Astrocyte (in vitro differentiated cells and primary cell): ENCODE data around the gene SNX27. TPM values are rescaled to one million over a fixed set of nuclear protein-coding genes. Genes with fewer than 3 reads are reported as not detected.

Experiments used
- DNase-seq: peaks from one replicate; pipeline ENCODE4 v3.0.0-alpha.2; 2010; ENCODE audit warnings: low read depth
- FAIRE-seq: peaks from 2 replicates; lab custom pipeline; 2011; peaks lifted over from hg19 to GRCh38; lab: Jason Lieb, UNC
- H2AFZ ChIP-seq: 2 replicates; pipeline ENCODE4 v1.6.0; 2012; ENCODE audit warnings: low read depth, low read length, inconsistent platforms
- H3K27ac ChIP-seq: 2 replicates; pipeline ENCODE4 v1.5.1; 2011; ENCODE audit warnings: low read depth, low read length, inconsistent platforms
- H3K27me3 ChIP-seq: 2 replicates; pipeline ENCODE4 v1.6.0; 2011; ENCODE audit warnings: low read length, inconsistent platforms; ENCODE audit not compliant: insufficient read depth
- H3K36me3 ChIP-seq: 2 replicates; pipeline ENCODE4 v1.5.1; 2011; ENCODE audit warnings: low read length, inconsistent platforms; ENCODE audit not compliant: insufficient read depth
- H3K4me1 ChIP-seq: 2 replicates; pipeline ENCODE4 v1.5.1; 2011; ENCODE audit warnings: low read length, inconsistent platforms; ENCODE audit not compliant: insufficient read depth
- H3K4me2 ChIP-seq: 2 replicates; pipeline ENCODE4 v1.6.0; 2012; ENCODE audit warnings: low read length, inconsistent platforms
- H3K4me3 ChIP-seq: 2 replicates; pipeline ENCODE4 v1.5.1; 2011; ENCODE audit warnings: low read depth, mild to moderate bottlenecking, low read length, inconsistent platforms; ENCODE audit not compliant: insufficient read depth
- H3K79me2 ChIP-seq: 2 replicates; pipeline ENCODE4 v1.6.0; 2012; ENCODE audit warnings: mild to moderate bottlenecking, low read length, inconsistent platforms; ENCODE audit not compliant: insufficient read depth
- H3K9ac ChIP-seq: 2 replicates; pipeline ENCODE4 v1.6.0; 2012; ENCODE audit warnings: mild to moderate bottlenecking, low read length, inconsistent platforms
- H3K9me3 ChIP-seq: 2 replicates; pipeline ENCODE4 v1.5.1; 2012; ENCODE audit warnings: low read depth, mild to moderate bottlenecking, low read length, inconsistent platforms; ENCODE audit not compliant: insufficient read depth
- H4K20me1 ChIP-seq: 2 replicates; pipeline ENCODE4 v1.6.0; 2012; ENCODE audit warnings: low read length, inconsistent platforms; ENCODE audit not compliant: insufficient read depth
- H3K27ac Mint-ChIP-seq: one replicate; pipeline ENCODE4 v1.8.0; 2021; ENCODE audit warnings: mild to moderate bottlenecking, mixed read lengths; ENCODE audit not compliant: unreplicated experiment
- H3K27me3 Mint-ChIP-seq: one replicate; pipeline ENCODE4 v1.8.0; 2021; ENCODE audit warnings: low read depth, mixed read lengths; ENCODE audit not compliant: unreplicated experiment
- H3K36me3 Mint-ChIP-seq: one replicate; pipeline ENCODE4 v1.8.0; 2021; ENCODE audit warnings: low read depth, mixed read lengths; ENCODE audit not compliant: unreplicated experiment
- H3K4me1 Mint-ChIP-seq: one replicate; pipeline ENCODE4 v1.8.0; 2021; ENCODE audit warnings: low read depth, mixed read lengths; ENCODE audit not compliant: unreplicated experiment
- H3K4me3 Mint-ChIP-seq: one replicate; pipeline ENCODE4 v1.8.0; 2021; ENCODE audit warnings: mild to moderate bottlenecking, moderate library complexity, mixed read lengths; ENCODE audit not compliant: unreplicated experiment
- H3K9me3 Mint-ChIP-seq: one replicate; pipeline ENCODE4 v1.8.0; 2021; ENCODE audit warnings: mild to moderate bottlenecking, mixed read lengths; ENCODE audit not compliant: unreplicated experiment
- CTCF ChIP-seq: IDR thresholded peaks from 2 replicates; pipeline ENCODE4 v1.5.1; 2011; ENCODE audit warnings: low read depth, mild to moderate bottlenecking, inconsistent platforms, low read length, moderate library complexity; ENCODE audit not compliant: insufficient read depth
- EZH2 ChIP-seq: IDR thresholded peaks from 2 replicates; pipeline ENCODE4 v1.6.1; 2012; ENCODE audit warnings: mild to moderate bottlenecking, low read length, inconsistent platforms; ENCODE audit not compliant: insufficient read depth
- total RNA-seq: library from RNA; stranded (reverse); gene quantifications from 2 replicates; pipeline ENCODE4 v1.2.1, GENCODE V29; 2021

The SNX27 gene
- total RNA-seq, 1 donor from 2014 or later = 53.1 TPM

DNA sequence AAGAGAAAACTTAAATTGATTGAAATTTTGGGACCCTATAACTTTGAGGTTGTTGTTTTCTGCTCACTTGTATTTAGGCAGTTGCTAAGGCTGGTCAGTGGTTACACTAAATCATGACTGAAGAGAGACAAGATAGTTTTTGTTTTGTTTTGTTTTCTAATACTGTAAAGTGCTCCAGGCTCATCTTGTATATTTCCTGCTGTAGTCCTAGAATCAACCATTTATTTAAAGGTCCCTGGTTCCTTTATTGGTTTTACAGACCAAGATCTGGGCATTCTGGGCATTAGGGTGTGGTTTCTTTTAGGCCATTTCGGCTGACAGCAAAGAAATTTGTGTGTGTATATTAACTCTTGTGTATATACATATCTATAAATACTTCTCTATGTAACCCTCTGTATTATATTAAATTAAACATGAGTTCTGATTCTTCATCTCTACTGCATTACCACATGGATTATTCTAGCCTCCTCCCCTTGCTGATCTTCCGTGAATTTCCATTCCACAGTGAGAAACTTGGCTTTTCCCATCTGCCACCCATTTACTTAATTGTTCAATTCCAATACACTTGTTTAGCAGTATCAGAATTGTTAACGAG lies 15.0 kb downstream of the SNX27 start:
- H3K4me1 Mint-ChIP-seq = peaks cover 5% of the 10 kb centered on the region
- no peak for TF ChIP-seq EZH2
- no peak for TF ChIP-seq CTCF
- no peak overlapping the region for H2AFZ ChIP-seq
- H3K4me2 ChIP-seq = no peak overlapping the region
- H3K36me3 ChIP-seq = peaks cover 2% of the 10 kb centered on the region
- no peaks in the 10 kb centered on the region for H3K27me3 Mint-ChIP-seq
- H3K4me3 ChIP-seq = no peak overlapping the region
- H3K27ac Mint-ChIP-seq = no peak overlapping the region
- H3K27ac ChIP-seq = no peak overlapping the region
- peaks cover 7% of the 10 kb centered on the region for H3K36me3 Mint-ChIP-seq
- no peaks in the 10 kb centered on the region for H3K9me3 ChIP-seq
- H3K9me3 Mint-ChIP-seq = no peaks in the 10 kb centered on the region
- H3K4me3 Mint-ChIP-seq = no peak overlapping the region
- FAIRE-seq (no peak), DNase-seq (no peak)
- H3K4me1 ChIP-seq = no peaks in the 10 kb centered on the region
- H3K79me2 ChIP-seq = peaks cover 59% of the 10 kb centered on the region
- H4K20me1 ChIP-seq = peaks cover 16% of the 10 kb centered on the region
- no peak overlapping the region for H3K9ac ChIP-seq
- H3K27me3 ChIP-seq = no peaks in the 10 kb centered on the region

GRCh38 chr1:151629278-151629677 lies 17.4 kb downstream of the SNX27 start:
- Histone ChIP-seq H4K20me1 (peaks cover 21% of the 10 kb centered on the region), H2AFZ (no peak overlapping the region), H3K27me3 (no peaks in the 10 kb centered on the region), H3K36me3 (peaks cover 2% of the 10 kb centered on the region), H3K4me1 (no peaks in the 10 kb centered on the region), H3K9ac (no peak overlapping the region), H3K27ac (no peak overlapping the region), H3K4me2 (no peak overlapping the region), H3K9me3 (no peaks in the 10 kb centered on the region), H3K79me2 (peaks cover 43% of the 10 kb centered on the region), H3K4me3 (no peak overlapping the region)
- Mint-ChIP-seq H3K4me3 (no peak overlapping the region), H3K4me1 (peaks cover 9% of the 10 kb centered on the region), H3K27me3 (no peaks in the 10 kb centered on the region), H3K27ac (no peak overlapping the region), H3K36me3 (peaks cover 7% of the 10 kb centered on the region), H3K9me3 (no peaks in the 10 kb centered on the region)
- FAIRE-seq (no peak), DNase-seq (no peak)
- no peak for TF ChIP-seq EZH2
- no peak for TF ChIP-seq CTCF

DNA sequence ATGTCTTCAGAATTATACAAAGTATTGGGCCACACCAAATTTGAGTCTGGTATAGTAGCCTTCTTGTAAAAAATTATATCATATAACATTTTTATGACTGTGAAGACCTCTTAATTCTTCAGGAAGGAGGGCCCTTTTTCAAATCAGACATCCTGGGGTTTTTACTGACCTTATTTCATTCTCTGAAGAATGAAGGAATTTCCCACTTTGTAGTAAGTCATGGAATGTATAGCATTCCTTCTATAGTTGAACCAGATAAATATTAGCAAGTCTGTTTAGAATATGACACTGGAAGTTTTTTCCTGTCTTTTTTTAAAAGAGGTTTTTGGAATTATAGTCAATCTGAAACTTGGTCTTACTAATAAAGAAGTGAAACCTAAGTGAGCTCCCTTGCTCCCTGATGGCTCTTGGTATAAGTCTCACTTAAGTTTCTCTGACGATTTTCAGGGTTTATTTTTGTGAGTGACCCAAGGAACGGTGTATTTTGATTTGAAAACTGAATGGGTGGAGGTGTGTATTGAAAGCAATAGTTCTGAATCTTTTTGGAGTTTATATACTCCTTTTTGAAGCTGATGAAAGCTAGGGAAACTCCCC lies 23.7 kb downstream of the SNX27 start:
- Mint-ChIP-seq H3K4me1 (peaks cover 51% of the 10 kb centered on the region), H3K9me3 (no peaks in the 10 kb centered on the region), H3K27ac (peak overlapping the region; percentile 83), H3K27me3 (no peaks in the 10 kb centered on the region), H3K36me3 (peaks cover 4% of the 10 kb centered on the region), H3K4me3 (peak overlapping the region; percentile 2)
- Histone ChIP-seq H4K20me1 (peaks cover 26% of the 10 kb centered on the region), H3K9ac (no peak overlapping the region), H3K27me3 (no peaks in the 10 kb centered on the region), H3K4me2 (peak overlapping the region; percentile 25), H3K27ac (no peak overlapping the region), H3K79me2 (peaks cover 27% of the 10 kb centered on the region), H3K4me1 (peaks cover 14% of the 10 kb centered on the region), H2AFZ (no peak overlapping the region), H3K9me3 (no peaks in the 10 kb centered on the region), H3K36me3 (no peaks in the 10 kb centered on the region), H3K4me3 (no peak overlapping the region)
- DNase-seq (no peak), FAIRE-seq (no peak)
- no peak for TF ChIP-seq CTCF
- no peak for TF ChIP-seq EZH2
